Spleen (tissue), 11 donors: ENCODE data around the gene MPIG6B. TPM values are rescaled to one million over a fixed set of nuclear protein-coding genes. Genes with fewer than 3 reads are reported as not detected.

Source experiments
- DNase-seq: peaks from one replicate; pipeline ENCODE4 v3.0.0-alpha.2; 2020
- H3K27ac ChIP-seq, 8 donors: fragments of 200-600 bp; sonication (generic) in 7 of 8; 1 replicate in 4 of 8; 2 replicates in 4 of 8; pipeline versions ENCODE4 v1.5.0 to v1.8.0; 2016 to 2021; ENCODE audit warnings: inconsistent platforms in 4 of 8, mild to moderate bottlenecking in 4 of 8, moderate library complexity in 1 of 8
- H3K27me3 ChIP-seq, 7 donors: fragments of 200-600 bp; sonication (generic) in 6 of 7; replicated peaks in 1 of 7; 1 replicate in 4 of 7; 2 replicates in 3 of 7; pipeline versions ENCODE4 v1.5.0 to v1.8.0; 2016 to 2021; ENCODE audit warnings: inconsistent platforms in 3 of 7, mild to moderate bottlenecking in 1 of 7
- H3K36me3 ChIP-seq, 6 donors: fragments of 200-600 bp; sonication (generic) in 5 of 6; 1 replicate in 4 of 6; 2 replicates in 2 of 6; pipeline versions ENCODE4 v1.5.0 to v1.8.0; 2016 to 2021; ENCODE audit warnings: inconsistent platforms in 2 of 6
- H3K4me1 ChIP-seq, 6 donors: fragments of 200-600 bp; sonication (generic) in 5 of 6; 1 replicate in 3 of 6; 2 replicates in 3 of 6; pipeline versions ENCODE4 v1.5.0 to v1.8.0; 2016 to 2021; ENCODE audit warnings: inconsistent platforms in 3 of 6
- H3K4me3 ChIP-seq, 8 donors: fragments of 200-600 bp; sonication (generic) in 7 of 8; 1 replicate in 4 of 8; 2 replicates in 4 of 8; pipeline versions ENCODE4 v1.5.0 to v1.8.0; 2016 to 2021; ENCODE audit warnings: inconsistent platforms in 4 of 8, mild to moderate bottlenecking in 4 of 8, moderate library complexity in 2 of 8
- H3K9me3 ChIP-seq, 8 donors: fragments of 200-600 bp; sonication (generic) in 7 of 8; 1 replicate in 4 of 8; 2 replicates in 4 of 8; pipeline versions ENCODE4 v1.5.0 to v1.8.0; 2016 to 2021; ENCODE audit warnings: inconsistent platforms in 4 of 8
- POLR2A ChIP-seq, 3 donors: fragments of 450-650 bp; IDR thresholded peaks; one replicate each; pipeline ENCODE4 v1.5.1; 2017; ENCODE audit warnings: antibody characterized with exemption in 3 of 3, mild to moderate bottlenecking in 1 of 3
- POLR2AphosphoS5 ChIP-seq, 3 donors: sonication (generic); formaldehyde crosslinking; IDR thresholded peaks; one replicate each; pipeline ENCODE4 v1.5.1; 2017; ENCODE audit warnings: antibody characterized with exemption in 3 of 3
- WGBS, 5 donors: extraction: QIAGEN DNeasy Blood & Tissue Kit in 3 of 5; methylation state at CpG; one replicate each; pipeline versions ENCODE4 v1.1.5 to v1.1.7; 2013 to 2018; 5-methylcytosine and 5-hydroxymethylcytosine counted together
- intact Hi-C: fragments of 100-400 bp; cut with DNase I; formaldehyde crosslinking; loops from one replicate; pipeline ENCODE4 v1.15.0; 2023; ENCODE audit warnings: low total_unique reads
- polyA plus RNA-seq, 3 donors: library from polyadenylated mRNA; stranded (reverse); fragments of 200-250 nt; gene quantifications; one replicate each; pipeline ENCODE4 v1.2.1, GENCODE V29; 2013
- total RNA-seq, 7 donors: library from RNA; depleted of rRNA in 3 of 7; stranded (reverse); fragments of >200 nt in 3 of 7; fragmentation: NEBNext Ultra II Directional in 4 of 7; extraction: Animal tissue kit (Norgen Biotek cat#: 25700) in 4 of 7; gene quantifications; one replicate each; pipeline versions ENCODE4 v1.1.0 to v1.2.1, GENCODE V29; 2016 to 2021
- TF ChIP-seq, protein P1 (sequence below), 11 experiments: fragments of 200-600 bp in 7 of 11; fragments of 450-650 bp in 4 of 11; sonication (generic) in 4 of 11; IDR thresholded peaks in 8 of 11; conservative IDR thresholded peaks in 3 of 11; 1 replicate in 7 of 11; 2 replicates in 4 of 11; pipeline versions ENCODE4 v1.4.0 to v1.8.0; 2016 to 2021; ENCODE audit warnings: antibody characterized with exemption in 11 of 11, inconsistent platforms in 4 of 11, mild to moderate bottlenecking in 1 of 11
- donor health status: healthy with polysubstance abuse.
- donor health status: DM: no; HTN: no; CAD: no; lungs with moderate emphysema.
- donor health status: DM: no; HTN: no; CAD: no.
- donor health status: Bipolar disorder and iron deficiency.
- donor health status: healthy.
- donor health status: DM: no; HTN: no; CAD: no.
- donor health status: DM: yes; HTN: yes; CAD: no.

Gene MPIG6B
- total and polyA plus RNA-seq, 10 donors: 0.46 to 15.1 (median 9.3) TPM

- no peaks in the 10 kb centered on the region for H3K27me3 ChIP-seq
- H3K4me3 ChIP-seq: no peak overlapping the region
- TF ChIP-seq POLR2AphosphoS5 (IDR thresholded peaks at IDR 0.05): no peak
- TF ChIP-seq POLR2A (IDR thresholded peaks at IDR 0.05): no peak
- TF ChIP-seq, protein P1, sequence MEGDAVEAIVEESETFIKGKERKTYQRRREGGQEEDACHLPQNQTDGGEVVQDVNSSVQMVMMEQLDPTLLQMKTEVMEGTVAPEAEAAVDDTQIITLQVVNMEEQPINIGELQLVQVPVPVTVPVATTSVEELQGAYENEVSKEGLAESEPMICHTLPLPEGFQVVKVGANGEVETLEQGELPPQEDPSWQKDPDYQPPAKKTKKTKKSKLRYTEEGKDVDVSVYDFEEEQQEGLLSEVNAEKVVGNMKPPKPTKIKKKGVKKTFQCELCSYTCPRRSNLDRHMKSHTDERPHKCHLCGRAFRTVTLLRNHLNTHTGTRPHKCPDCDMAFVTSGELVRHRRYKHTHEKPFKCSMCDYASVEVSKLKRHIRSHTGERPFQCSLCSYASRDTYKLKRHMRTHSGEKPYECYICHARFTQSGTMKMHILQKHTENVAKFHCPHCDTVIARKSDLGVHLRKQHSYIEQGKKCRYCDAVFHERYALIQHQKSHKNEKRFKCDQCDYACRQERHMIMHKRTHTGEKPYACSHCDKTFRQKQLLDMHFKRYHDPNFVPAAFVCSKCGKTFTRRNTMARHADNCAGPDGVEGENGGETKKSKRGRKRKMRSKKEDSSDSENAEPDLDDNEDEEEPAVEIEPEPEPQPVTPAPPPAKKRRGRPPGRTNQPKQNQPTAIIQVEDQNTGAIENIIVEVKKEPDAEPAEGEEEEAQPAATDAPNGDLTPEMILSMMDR (IDR thresholded peaks at IDR 0.05 in 8 of 11, conservative IDR thresholded peaks at IDR 0.05 in 3 of 11): no peak
- no peaks in the 10 kb centered on the region for H3K9me3 ChIP-seq
- peak; percentile 10 for DNase-seq
- no peaks in the 10 kb centered on the region for H3K4me1 ChIP-seq
- intact Hi-C loops: no loop called here
- 94 to 100% (median 97%) methylated on average over 2 of the region's 2 CpGs for WGBS, 5 donors
- peaks cover 0 to 51% (median 7%) of the 10 kb centered on the region in 6 donors for H3K36me3 ChIP-seq
- no peak overlapping the region for H3K27ac ChIP-seq
Observed at GRCh38 chr6:31758281-31758680, 35.1 kb downstream of the MPIG6B start.

DNA sequence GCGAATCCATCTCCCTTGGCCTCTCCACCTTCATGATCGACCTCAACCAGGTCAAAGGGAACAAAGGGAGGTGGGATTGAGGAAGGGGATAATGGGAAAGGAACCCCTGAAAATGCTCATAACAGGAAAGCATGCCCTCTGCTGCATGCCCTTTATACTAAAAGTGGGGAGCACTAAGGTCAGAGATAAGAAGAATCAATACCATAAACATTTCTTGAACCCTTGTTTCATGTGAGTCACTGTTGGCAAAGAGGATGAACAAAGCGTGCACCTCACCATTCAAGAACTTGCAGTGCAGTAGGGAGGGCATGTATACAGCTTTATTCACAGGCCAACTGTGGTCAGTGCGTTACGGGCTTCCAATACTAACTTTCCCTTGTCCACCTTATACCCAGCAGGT, 37.6 kb downstream of the MPIG6B start:
- Histone ChIP-seq H3K36me3 (peaks cover 0 to 52% (median 7%) of the 10 kb centered on the region in 6 donors), H3K27ac (no peak overlapping the region), H3K4me1 (peaks cover 0 to under 1% (median 0%) of the 10 kb centered on the region in 6 donors), H3K27me3 (no peaks in the 10 kb centered on the region), H3K9me3 (no peaks in the 10 kb centered on the region), H3K4me3 (no peak overlapping the region)
- no peak for DNase-seq
- 93 to 97% (median 94%) methylated on average over 5 of the region's 5 CpGs for WGBS, 5 donors
- TF ChIP-seq, protein P1 (IDR thresholded peaks at IDR 0.05 in 8 of 11, conservative IDR thresholded peaks at IDR 0.05 in 3 of 11): no peak
- no peak for TF ChIP-seq POLR2AphosphoS5 (IDR thresholded peaks at IDR 0.05)
- no peak for TF ChIP-seq POLR2A (IDR thresholded peaks at IDR 0.05)
- intact Hi-C loops: no loop called here

DNA sequence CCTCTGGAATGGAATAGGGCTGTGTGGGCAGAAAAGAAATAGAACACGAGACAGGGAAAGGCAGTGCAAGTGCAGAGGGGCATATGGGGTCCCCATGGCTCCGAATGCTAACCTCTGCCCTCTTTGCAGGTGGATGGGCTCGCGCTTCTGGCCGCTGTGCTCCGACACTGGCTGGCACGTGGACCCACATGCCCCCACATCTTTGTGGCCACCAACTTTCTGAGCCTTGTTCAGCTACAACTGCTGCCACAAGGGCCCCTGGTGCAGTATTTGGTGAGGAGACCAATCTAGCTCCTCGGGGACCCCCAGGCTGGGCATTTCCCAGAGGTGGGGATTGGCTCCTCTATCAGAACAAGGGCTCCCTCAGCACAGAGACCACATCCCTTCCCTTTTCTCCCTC, 38.2 kb downstream of the MPIG6B start:
- H3K4me3 ChIP-seq: no peak overlapping the region
- TF ChIP-seq, protein P1 (IDR thresholded peaks at IDR 0.05 in 8 of 11, conservative IDR thresholded peaks at IDR 0.05 in 3 of 11): no peak
- TF ChIP-seq POLR2AphosphoS5 (IDR thresholded peaks at IDR 0.05) (no peak), POLR2A (IDR thresholded peaks at IDR 0.05) (no peak)
- H3K27me3 ChIP-seq: no peaks in the 10 kb centered on the region
- peaks cover 0 to 52% (median 7%) of the 10 kb centered on the region in 6 donors for H3K36me3 ChIP-seq
- intact Hi-C loops: no loop called here
- H3K4me1 ChIP-seq: peaks cover 0 to 6% (median under 1%) of the 10 kb centered on the region in 6 donors
- H3K27ac ChIP-seq: no peak overlapping the region
- peak; percentile 57 for DNase-seq
- no peaks in the 10 kb centered on the region for H3K9me3 ChIP-seq
- WGBS, 5 donors: 90 to 98% (median 96%) methylated on average over 8 of the region's 8 CpGs

GRCh38 chr6:31762356-31762755, 39.2 kb downstream of the MPIG6B start, which contains the start of gene SAPCD1:
SAPCD1 (plus strand) TSS chr6:31762656; CDS start chr6:31763055, 399 bp downstream.
- Histone ChIP-seq H3K36me3 (peaks cover 0 to 52% (median 7%) of the 10 kb centered on the region in 6 donors), H3K9me3 (no peaks in the 10 kb centered on the region), H3K4me3 (no peak within 1 kb of the TSS), H3K4me1 (peaks cover 0 to 15% (median 5%) of the 10 kb centered on the region in 6 donors), H3K27me3 (no peaks in the 10 kb centered on the region), H3K27ac (peak within 1 kb of the TSS in 3 of 8 donors; percentile 6 to 20 (median 10))
- 79 to 84% (median 82%) methylated on average over 4 of the region's 4 CpGs for WGBS, 5 donors
- intact Hi-C loops: no loop called here
- DNase-seq: peak; percentile 16
- no peak for TF ChIP-seq POLR2AphosphoS5 (IDR thresholded peaks at IDR 0.05)
- TF ChIP-seq, protein P1 (IDR thresholded peaks at IDR 0.05 in 8 of 11, conservative IDR thresholded peaks at IDR 0.05 in 3 of 11): no peak
- TF ChIP-seq POLR2A (IDR thresholded peaks at IDR 0.05): no peak
